K562 (cell line): ENCODE measurements around the gene ZPR1. TPM values are rescaled to one million over a fixed set of nuclear protein-coding genes. Genes with fewer than 3 reads are reported as not detected.

Experiments
- ATAC-seq: fragments of 200-7000 bp; cut with Tn5 transposase; 3 replicates; pipeline ENCODE4 v1.9.1; 2020; ENCODE audit warnings: moderate library complexity
- BruUV-seq: library from RNA; stranded (reverse); fragments of 400-500 nt; replicated peaks from 2 replicates; lab custom pipeline; 2021; lab: Mats Ljungman, UMichigan
- CTCF ChIA-PET: fragments of 300-600 bp; formaldehyde crosslinking; extraction: SDS; loops from one replicate; lab custom pipeline; 2021; ENCODE audit warnings: low intra/inter-chr PET ratio; lab: Yijun Ruan, JAX
- POLR2A ChIA-PET: fragments of 300-600, 350-650 bp; sonication (Branson Sonifier 250); formaldehyde crosslinking; extraction: SDS; loops from one replicate; lab custom pipeline; 2021; ENCODE audit warnings: antibody characterized with exemption, inconsistent platforms; lab: Yijun Ruan, JAX
- DNase-seq, 4 experiments: peaks; one replicate each; pipeline versions ENCODE4 v3.0.0 to v3.0.0-alpha.2; 2011 to 2018; ENCODE audit warnings: low spot score in 3 of 4, mixed read lengths in 3 of 4; ENCODE audit errors: extremely low read depth in 1 of 4
- FAIRE-seq: peaks from 2 replicates; lab custom pipeline; 2011; peaks lifted over from hg19 to GRCh38; lab: Jason Lieb, UNC
- H2AFZ ChIP-seq: 2 replicates; pipeline ENCODE4 v1.6.0; 2011; ENCODE audit warnings: low read depth, low read length, control low read depth, inconsistent platforms
- H3K27ac ChIP-seq: fragments of 200-600 bp; 3 replicates; pipeline ENCODE4 v1.8.0; 2011; ENCODE audit warnings: low read depth, mild to moderate bottlenecking, control low read depth, inconsistent platforms, low read length, moderate library complexity, mixed read lengths; ENCODE audit errors: extremely low read depth
- H3K27me3 ChIP-seq, 2 experiments: fragments of 300-600 bp in 1 of 2; 2 replicates in 1 of 2; 3 replicates in 1 of 2; pipeline versions ENCODE4 v1.6.0 to v1.8.0; 2011; ENCODE audit warnings: inconsistent platforms in 2 of 2, low read length in 2 of 2, mild to moderate bottlenecking in 1 of 2, mixed read lengths in 1 of 2, moderate library complexity in 1 of 2; ENCODE audit not compliant: control insufficient read depth in 2 of 2, insufficient read depth in 2 of 2
- H3K36me3 ChIP-seq: fragments of 300-600 bp; 3 replicates; pipeline ENCODE4 v1.8.0; 2011; ENCODE audit warnings: mild to moderate bottlenecking, low read length, inconsistent platforms; ENCODE audit not compliant: control insufficient read depth, insufficient read depth
- H3K4me1 ChIP-seq, 2 experiments: fragments of 200-600 bp in 1 of 2; replicated peaks in 1 of 2; 2 replicates in 1 of 2; 3 replicates in 1 of 2; pipeline versions ENCODE4 v1.5.1 to v1.8.0; 2011; ENCODE audit warnings: inconsistent platforms in 2 of 2, low read length in 2 of 2, mild to moderate bottlenecking in 1 of 2, mixed read lengths in 1 of 2, moderate library complexity in 1 of 2; ENCODE audit not compliant: control insufficient read depth in 2 of 2, insufficient read depth in 2 of 2
- H3K4me2 ChIP-seq: 2 replicates; pipeline ENCODE4 v1.6.1; 2011; ENCODE audit warnings: low read length, control low read depth, inconsistent platforms, mixed read lengths; ENCODE audit not compliant: insufficient read depth
- H3K4me3 ChIP-seq: fragments of 200-600 bp; sonication (generic), shearing (Covaris generic); 2 replicates; pipeline ENCODE4 v1.5.1; 2016; ENCODE audit warnings: control low read depth, inconsistent platforms
- H3K79me2 ChIP-seq: fragments of 200-600 bp; 3 replicates; pipeline ENCODE4 v1.8.0; 2011; ENCODE audit warnings: low read length, inconsistent platforms; ENCODE audit not compliant: control insufficient read depth, insufficient read depth
- H3K9ac ChIP-seq, 2 experiments: 2 replicates each; pipeline versions ENCODE4 v1.6.0 to v1.6.1; 2011; ENCODE audit warnings: low read depth in 2 of 2, low read length in 2 of 2, control low read depth in 1 of 2, inconsistent platforms in 1 of 2, mild to moderate bottlenecking in 1 of 2, mixed read lengths in 1 of 2; ENCODE audit not compliant: insufficient read depth in 1 of 2
- H3K9me1 ChIP-seq: one replicate; pipeline ENCODE4 v1.6.0; 2011; ENCODE audit warnings: inconsistent platforms, mild to moderate bottlenecking, low read length, moderate library complexity; ENCODE audit not compliant: control insufficient read depth, insufficient read depth
- H3K9me3 ChIP-seq: replicated peaks from 2 replicates; pipeline ENCODE4 v1.5.1; 2011; ENCODE audit warnings: low read depth, low read length, inconsistent platforms; ENCODE audit not compliant: control insufficient read depth, insufficient read depth
- H4K20me1 ChIP-seq: replicated peaks from 2 replicates; pipeline ENCODE4 v1.6.1; 2011; ENCODE audit warnings: low read length, inconsistent platforms, mixed read lengths; ENCODE audit not compliant: control insufficient read depth, insufficient read depth
- ASH1L ChIP-seq: fragments of 450-650 bp; IDR thresholded peaks from 2 replicates; pipeline ENCODE4 v1.6.1; 2018; ENCODE audit warnings: borderline replicate concordance, mild to moderate bottlenecking, low read depth; ENCODE audit not compliant: partially characterized antibody
- BHLHE40 ChIP-seq: IDR thresholded peaks from 2 replicates; pipeline ENCODE4 v1.6.1; 2011; ENCODE audit warnings: low read length, improper control_type of control experiment
- CHD4 ChIP-seq: fragments of 200-600 bp; sonication (generic); IDR thresholded peaks from 3 replicates; pipeline ENCODE4 v1.6.1; 2012; ENCODE audit warnings: low read depth, mild to moderate bottlenecking, mixed read lengths, low read length, inconsistent platforms; ENCODE audit not compliant: insufficient read depth, insufficient replicate concordance, poor library complexity, severe bottlenecking
- KAT7 ChIP-seq: sonication (generic); formaldehyde crosslinking; IDR thresholded peaks from 2 replicates; pipeline ENCODE4 v1.8.0; 2022; ENCODE audit warnings: missing genetic modification reagents, mild to moderate bottlenecking, borderline replicate concordance
- MAX ChIP-seq: sonication (generic); formaldehyde crosslinking; IDR thresholded peaks from 2 replicates; pipeline ENCODE4 v1.9.0; 2022; ENCODE audit warnings: mild to moderate bottlenecking, missing genetic modification reagents
- SMARCA5 ChIP-seq: fragments of 450-650 bp; IDR thresholded peaks from 2 replicates; pipeline ENCODE4 v1.6.1; 2016
- SMARCE1 ChIP-seq: fragments of 450-650 bp; IDR thresholded peaks from 2 replicates; pipeline ENCODE4 v1.7.1; 2016; ENCODE audit warnings: mild to moderate bottlenecking
- ZNF134 ChIP-seq: fragments of 250-450 bp; sonication (Bioruptor Pico); conservative IDR thresholded peaks from 2 replicates; pipeline ENCODE4 v1.4.0; 2020
- ZNF165 ChIP-seq: fragments of 250-450 bp; sonication (Bioruptor Pico); IDR thresholded peaks from 2 replicates; pipeline ENCODE4 v1.4.0; 2020; ENCODE audit warnings: borderline replicate concordance
- ZNF318 ChIP-seq, 2 experiments: fragments of 450-650 bp; IDR thresholded peaks; 2 replicates each; pipeline ENCODE4 v1.6.1; 2016; ENCODE audit warnings: mild to moderate bottlenecking in 2 of 2, borderline replicate concordance in 1 of 2, low read depth in 1 of 2, moderate library complexity in 1 of 2
- WGBS: fragments of 100-300 bp; shearing (Covaris generic); methylation state at CpG from one replicate; pipeline ENCODE4 v1.1.6; 2016; ENCODE audit warnings: low coverage, mixed read lengths; ENCODE audit not compliant: insufficient coverage; ENCODE audit errors: missing lambda C conversion rate; 5-methylcytosine and 5-hydroxymethylcytosine counted together
- in situ Hi-C: fragments of 300-500 bp; cut with MboI; formaldehyde crosslinking; loops from 4 replicates; pipeline ENCODE4 v1.15.0; 2018; ENCODE audit warnings: inconsistent platforms, mixed read lengths
- intact Hi-C: fragments of 100-400 bp; cut with micrococcal nuclease; formaldehyde crosslinking; loops from 2 replicates; pipeline ENCODE4 v1.14.2; 2022
- polyA plus RNA-seq, 8 experiments: library from polyadenylated mRNA; depleted of rRNA in 4 of 8; stranded (reverse) in 5 of 8; unstranded in 3 of 8; fragments of >200 nt; fragmentation: Nextera tagmentation in 2 of 8; fragmentation: Illumina TruSeq in 1 of 8; extraction: Ambion mirVana in 2 of 8; extraction: Trizol in 1 of 8; gene quantifications; 2 replicates each; pipeline versions ENCODE4 v1.2.1 to v1.2.3, GENCODE V29; 2011 to 2014; ENCODE audit warnings: inconsistent platforms in 1 of 8, missing spikeins in 1 of 8
- total RNA-seq, 7 experiments: library from RNA; depleted of rRNA in 6 of 7; stranded (reverse); fragments of >200 nt in 6 of 7; fragmentation: Illumina TruSeq in 2 of 7; extraction: Trizol in 2 of 7; gene quantifications; 2 replicates each; pipeline versions ENCODE4 v1.2.1 to v1.2.3, GENCODE V29; 2011 to 2021; ENCODE audit warnings: low replicate concordance in 1 of 7

Gene ZPR1
- total and polyA plus RNA-seq, 9 of the 15 experiments (the other 6 are each of a cell fraction or from before 2014, with no cell fraction given) = 13.0 to 120 (median 83.8) TPM

GRCh38 chr11:116828632-116829524 is 41.1 kb upstream of the ZPR1 start:
- H4K20me1 ChIP-seq = no peaks in the 10 kb centered on the region
- H3K9me1 ChIP-seq = no peaks in the 10 kb centered on the region
- BruUV-seq = no TSS peak
- H3K27ac ChIP-seq = no peak overlapping the region
- no peaks in the 10 kb centered on the region for H3K79me2 ChIP-seq
- 0 out of 4 replicates have a peak overlapping the region, but pooled peaks of 1 of the 2 experiments have one; percentile 35 for H3K9ac ChIP-seq
- H3K4me2 ChIP-seq = no peak overlapping the region
- peak in 3 of 4 experiments; percentile 35 to 51 (median 49) for DNase-seq
- H2AFZ ChIP-seq = 0 out of 2 replicates have a peak overlapping the region, but pooled peaks have one; percentile 24
- POLR2A ChIA-PET = interaction anchor here (0.6 to 1.6 kb wide), 3 partner anchors 8 to 38 kb away, joined by 3 to 6 read pairs (median 3); no protein-coding TSS in a partner anchor
- CTCF ChIA-PET = no interaction called here
- intact Hi-C loops (no loop called here), in situ Hi-C loops (no loop called here)
- FAIRE-seq = no peak
- ATAC-seq = peak; percentile 22; the same call in 2 of the 3 replicates
- no peak overlapping the region for H3K4me3 ChIP-seq
- peaks cover 0 to 7% of the 10 kb centered on the region in 2 experiments; a peak in 2 of 5 replicates for H3K27me3 ChIP-seq
- 24% methylated on average over 7 of the region's 16 CpGs for WGBS
- H3K36me3 ChIP-seq = no peaks in the 10 kb centered on the region
- no peaks in the 10 kb centered on the region for H3K9me3 ChIP-seq
- H3K4me1 ChIP-seq = peaks cover 8 to 29% of the 10 kb centered on the region in 2 experiments; a peak in 4 of 5 replicates
- no peak for TF ChIP-seq ASH1L
- TF ChIP-seq ZNF318 (IDR thresholded peaks at IDR 0.05; ENCODE audit: borderline replicate concordance in 1 of 2, low read depth in 1 of 2) = no peak
- TF ChIP-seq ZNF165 (CRISPR knock-in tag) = no peak
- TF ChIP-seq KAT7 = no peak
- no peak for TF ChIP-seq SMARCA5
- TF ChIP-seq MAX (CRISPR knock-in tag) = no peak
- TF ChIP-seq BHLHE40 = no peak
- TF ChIP-seq SMARCE1 = no peak
- TF ChIP-seq CHD4 = no peak
- TF ChIP-seq ZNF134 (CRISPR knock-in tag) = no peak
